H1 (cell line): Measurements from ENCODE around the gene DLL1.
A peak's percentile ranks its signal among the peaks of the same experiment; 100 is the strongest.

Source experiments
- CTCF ChIP-seq, 3 experiments: IDR thresholded peaks; 1 replicate in 2 of 3; 2 replicates in 1 of 3; pipeline versions ENCODE4 v1.5.1 to v1.6.1; 2011; ENCODE audit warnings: low read length in 3 of 3, mild to moderate bottlenecking in 3 of 3, inconsistent platforms in 2 of 3, low read depth in 1 of 3, moderate library complexity in 1 of 3; ENCODE audit not compliant: insufficient read depth in 1 of 3; ENCODE audit errors: control extremely low read depth in 1 of 3
- EGR1 ChIP-seq: IDR thresholded peaks from 2 replicates; pipeline ENCODE4 v1.6.1; 2011; ENCODE audit warnings: low read depth, low read length, borderline replicate concordance
- EZH2 ChIP-seq: fragments of 200-600 bp; sonication (generic); IDR thresholded peaks from 2 replicates; pipeline ENCODE4 v1.7.1; 2012; ENCODE audit warnings: low read depth, mild to moderate bottlenecking, moderate library complexity, low read length, inconsistent platforms; ENCODE audit not compliant: severe bottlenecking
- GABPA ChIP-seq: IDR thresholded peaks from 2 replicates; pipeline ENCODE4 v1.6.1; 2011; ENCODE audit warnings: mild to moderate bottlenecking, low read length, moderate library complexity, borderline replicate concordance; ENCODE audit not compliant: insufficient read depth
- KDM1A ChIP-seq: fragments of 200-600, 300-600 bp; sonication (generic); IDR thresholded peaks from 2 replicates; pipeline ENCODE4 v1.7.1; 2016; ENCODE audit warnings: mild to moderate bottlenecking, low read length, borderline replicate concordance
- POLR2A ChIP-seq, 2 experiments: IDR thresholded peaks; 1 replicate in 1 of 2; 2 replicates in 1 of 2; pipeline ENCODE4 v1.6.1; 2011; ENCODE audit warnings: low read depth in 2 of 2, low read length in 2 of 2, mild to moderate bottlenecking in 2 of 2; ENCODE audit errors: control extremely low read depth in 1 of 2

- peak; percentile 80 for TF ChIP-seq EZH2
- TF ChIP-seq GABPA, result no peak
- TF ChIP-seq CTCF (IDR thresholded peaks at IDR 0.05; ENCODE audit: control extremely low read depth in 1 of 3, insufficient read depth in 1 of 3, low read depth in 1 of 3, low read length in 3 of 3), result no peak
- no peak for TF ChIP-seq POLR2A (IDR thresholded peaks at IDR 0.05; ENCODE audit: control extremely low read depth in 1 of 2, low read depth in 2 of 2, low read length in 2 of 2)
- no peak for TF ChIP-seq EGR1
- no peak for TF ChIP-seq KDM1A
These were observed 1.5 kb downstream of the DLL1 start for GRCh38 chr6:170289180-170289931.
